Body of pancreas (tissue), 4 donors: ENCODE measurements around the gene CALCOCO1. TPM values are rescaled to one million over a fixed set of nuclear protein-coding genes. Genes with fewer than 3 reads are reported as not detected.

Source experiments
- ATAC-seq: fragments of 150-250 bp; one replicate; pipeline ENCODE4 v1.9.1; 2016
- DNase-seq, 4 donors: peaks; one replicate each; pipeline ENCODE4 v3.0.0-alpha.2; 2019
- H3K27ac ChIP-seq, 4 donors: fragments of 200-600 bp; sonication (generic); 1 replicate in 3 of 4; 2 replicates in 1 of 4; pipeline versions ENCODE4 v1.5.1 to v1.6.1; 2016 to 2019; ENCODE audit warnings: mild to moderate bottlenecking in 1 of 4, mixed read lengths in 1 of 4, moderate library complexity in 1 of 4
- H3K27me3 ChIP-seq, 2 donors: fragments of 200-600 bp; sonication (generic); one replicate each; pipeline ENCODE4 v1.6.0; 2016; ENCODE audit warnings: mild to moderate bottlenecking in 1 of 2
- H3K36me3 ChIP-seq, 2 donors: fragments of 200-600 bp; sonication (generic); replicated peaks in 1 of 2; 2 replicates each; pipeline ENCODE4 v1.5.1; 2016; ENCODE audit warnings: low read depth in 2 of 2; ENCODE audit not compliant: insufficient read depth in 1 of 2
- H3K4me1 ChIP-seq: fragments of 200-600 bp; sonication (generic); one replicate; pipeline ENCODE4 v1.6.0; 2016
- H3K4me3 ChIP-seq, 2 donors: fragments of 200-600 bp; sonication (generic); 1 replicate in 1 of 2; 2 replicates in 1 of 2; pipeline ENCODE4 v1.5.1; 2016 to 2019
- H3K9me3 ChIP-seq, 3 donors: fragments of 200-600 bp; sonication (generic); 1 replicate in 2 of 3; 2 replicates in 1 of 3; pipeline ENCODE4 v1.5.1; 2016
- POLR2A ChIP-seq, 3 donors: fragments of 450-650 bp; IDR thresholded peaks; one replicate each; pipeline ENCODE4 v1.6.1; 2016; ENCODE audit warnings: antibody characterized with exemption in 3 of 3, mild to moderate bottlenecking in 2 of 3
- WGBS, 2 donors: methylation state at CpG; one replicate each; pipeline ENCODE4 v1.1.5; 2017; 5-methylcytosine and 5-hydroxymethylcytosine counted together
- intact Hi-C: fragments of 100-400 bp; cut with DNase I; formaldehyde crosslinking; loops from one replicate; pipeline ENCODE4 v1.15.1; 2023
- total RNA-seq, 2 donors: library from RNA; depleted of rRNA; stranded (reverse); fragments of >200 nt; gene quantifications; one replicate each; pipeline ENCODE4 v1.1.0, GENCODE V29; 2016
- TF ChIP-seq, protein P1 (sequence below), 7 experiments: fragments of 450-650 bp in 4 of 7; fragments of 200-600 bp in 3 of 7; sonication (generic) in 3 of 7; IDR thresholded peaks; one replicate each; pipeline ENCODE4 v1.5.1; 2016 to 2019; ENCODE audit warnings: antibody characterized with exemption in 7 of 7

CALCOCO1 gene
- total RNA-seq, 2 donors from 2014 or later = 109 to 153 TPM

- Histone ChIP-seq H3K27me3 (no peaks in the 10 kb centered on the region), H3K4me1 (peaks cover 28% of the 10 kb centered on the region), H3K36me3 (no peaks in the 10 kb centered on the region), H3K9me3 (no peaks in the 10 kb centered on the region), H3K27ac (no peak overlapping the region), H3K4me3 (no peak overlapping the region)
- intact Hi-C loops = no loop called here
- no peak for ATAC-seq
- 29 to 35% methylated on average over 7 of the region's 7 CpGs for WGBS, 2 donors
- no peak for TF ChIP-seq POLR2A (IDR thresholded peaks at IDR 0.05)
- TF ChIP-seq, protein P1, sequence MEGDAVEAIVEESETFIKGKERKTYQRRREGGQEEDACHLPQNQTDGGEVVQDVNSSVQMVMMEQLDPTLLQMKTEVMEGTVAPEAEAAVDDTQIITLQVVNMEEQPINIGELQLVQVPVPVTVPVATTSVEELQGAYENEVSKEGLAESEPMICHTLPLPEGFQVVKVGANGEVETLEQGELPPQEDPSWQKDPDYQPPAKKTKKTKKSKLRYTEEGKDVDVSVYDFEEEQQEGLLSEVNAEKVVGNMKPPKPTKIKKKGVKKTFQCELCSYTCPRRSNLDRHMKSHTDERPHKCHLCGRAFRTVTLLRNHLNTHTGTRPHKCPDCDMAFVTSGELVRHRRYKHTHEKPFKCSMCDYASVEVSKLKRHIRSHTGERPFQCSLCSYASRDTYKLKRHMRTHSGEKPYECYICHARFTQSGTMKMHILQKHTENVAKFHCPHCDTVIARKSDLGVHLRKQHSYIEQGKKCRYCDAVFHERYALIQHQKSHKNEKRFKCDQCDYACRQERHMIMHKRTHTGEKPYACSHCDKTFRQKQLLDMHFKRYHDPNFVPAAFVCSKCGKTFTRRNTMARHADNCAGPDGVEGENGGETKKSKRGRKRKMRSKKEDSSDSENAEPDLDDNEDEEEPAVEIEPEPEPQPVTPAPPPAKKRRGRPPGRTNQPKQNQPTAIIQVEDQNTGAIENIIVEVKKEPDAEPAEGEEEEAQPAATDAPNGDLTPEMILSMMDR (IDR thresholded peaks at IDR 0.05) = no peak
- DNase-seq = no peak
Observed at GRCh38 chr12:53754188-53754585, 26.9 kb upstream of the CALCOCO1 start.

- H3K27ac ChIP-seq = no peak overlapping the region
- ATAC-seq (no peak), DNase-seq (no peak)
- H3K36me3 ChIP-seq = no peaks in the 10 kb centered on the region
- H3K9me3 ChIP-seq = no peaks in the 10 kb centered on the region
- 93 to 94% methylated on average over 2 to 3 of the region's 3 CpGs for WGBS, 2 donors
- peaks cover 0 to 6% of the 10 kb centered on the region in 2 donors for H3K27me3 ChIP-seq
- intact Hi-C loops = no loop called here
- H3K4me1 ChIP-seq = peaks cover 26% of the 10 kb centered on the region
- H3K4me3 ChIP-seq = no peak overlapping the region
- TF ChIP-seq, protein P1 (IDR thresholded peaks at IDR 0.05) = no peak
- TF ChIP-seq POLR2A (IDR thresholded peaks at IDR 0.05) = no peak
Observed at GRCh38 chr12:53752621-53753020, 25.4 kb upstream of the CALCOCO1 start.

DNA sequence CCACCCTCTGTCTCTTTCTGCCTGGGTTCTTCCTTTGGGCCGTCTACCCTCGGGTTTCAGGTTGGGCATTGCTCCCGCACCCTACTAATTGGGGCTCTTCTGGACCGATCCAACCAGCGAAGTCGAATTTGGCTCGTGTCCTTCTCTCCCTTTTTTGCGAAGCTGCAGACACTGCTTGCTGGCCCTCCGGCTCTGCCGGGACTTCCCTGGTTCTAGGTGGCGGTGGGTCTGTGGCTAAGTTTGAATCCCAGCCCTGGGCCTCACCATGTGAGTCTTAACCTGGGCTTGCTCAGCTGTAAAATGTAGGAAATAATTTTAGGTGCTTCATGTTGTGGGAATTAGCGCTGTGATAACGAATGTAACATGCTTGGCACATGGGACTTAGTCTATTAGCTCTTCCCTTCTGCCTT lies 24.9 kb upstream of the CALCOCO1 start:
- ATAC-seq = no peak
- DNase-seq = no peak
- H3K4me1 ChIP-seq = peaks cover 21% of the 10 kb centered on the region
- intact Hi-C loops = no loop called here
- no peak for TF ChIP-seq POLR2A (IDR thresholded peaks at IDR 0.05)
- TF ChIP-seq, protein P1 (IDR thresholded peaks at IDR 0.05) = no peak
- peaks cover 0 to 6% of the 10 kb centered on the region in 2 donors for H3K27me3 ChIP-seq
- H3K36me3 ChIP-seq = no peaks in the 10 kb centered on the region
- 70 to 79% methylated on average over 13 of the region's 13 CpGs for WGBS, 2 donors
- no peak overlapping the region for H3K4me3 ChIP-seq
- H3K27ac ChIP-seq = peak overlapping the region in 3 of 4 donors; percentile 49 to 54 (median 51)
- no peaks in the 10 kb centered on the region for H3K9me3 ChIP-seq

- peak; percentile 12 to 58 (median 44) for TF ChIP-seq POLR2A (IDR thresholded peaks at IDR 0.05)
- TF ChIP-seq, protein P1 (IDR thresholded peaks at IDR 0.05) = peak in 1 of 7 experiments; percentile 10
- H3K27ac ChIP-seq = peak within 1 kb of the TSS in 3 of 4 donors; percentile 49 to 54 (median 51)
- intact Hi-C loops = no loop called here
- H3K27me3 ChIP-seq = peaks cover 0 to 6% of the 10 kb centered on the region in 2 donors
- H3K4me3 ChIP-seq = peak within 1 kb of the TSS in 1 of 2 donors; percentile 12
- 9 to 27% methylated on average over 39 to 61 of the region's 76 CpGs for WGBS, 2 donors
- ATAC-seq (peak; percentile 59), DNase-seq (peak in 2 of 4 donors; percentile 32 to 49)
- H3K4me1 ChIP-seq = peaks cover 18% of the 10 kb centered on the region
- no peaks in the 10 kb centered on the region for H3K36me3 ChIP-seq
- no peaks in the 10 kb centered on the region for H3K9me3 ChIP-seq
Observed at GRCh38 chr12:53751336-53752191, 24.3 kb upstream of the CALCOCO1 start, which contains the start of gene CISTR. CISTR (minus strand) TSS chr12:53751979.
